ENCODE measurements around the gene ZNF516. TPM values are rescaled to one million over a fixed set of nuclear protein-coding genes. Genes with fewer than 3 reads are reported as not detected.

The ZNF516 gene
- polyA plus RNA-seq, 2 of the 4 experiments (the other 2 are of a cell fraction) = 3.9 to 4.9 TPM

GRCh38 chr18:76319366-76319765 is 175.7 kb downstream of the ZNF516 start:
- H3K9me3 ChIP-seq = no peaks in the 10 kb centered on the region
- 46% methylated on average over 5 of the region's 5 CpGs for WGBS (ENCODE audit: missing lambda C conversion rate)
- H3K4me1 ChIP-seq = no peaks in the 10 kb centered on the region
- CTCF ChIA-PET = no interaction called here
- POLR2A ChIA-PET = no interaction called here
- H3K4me2 ChIP-seq = no peak overlapping the region
- no peak for ATAC-seq
- no peak for DNase-seq (ENCODE audit: low read depth in 1 of 2, low spot score in 1 of 2)
- no peak overlapping the region for H3K4me3 ChIP-seq
- H3K27ac ChIP-seq = no peak overlapping the region
- no peak for FAIRE-seq
- TF ChIP-seq MAZ (IDR thresholded peaks at IDR 0.05; ENCODE audit: borderline replicate concordance, low read depth, low read length) = no peak
- TF ChIP-seq NFE2L2 (conservative IDR thresholded peaks at IDR 0.05; ENCODE audit: low read length) = no peak
- no peak for TF ChIP-seq MAX (IDR thresholded peaks at IDR 0.05)
- no peak for TF ChIP-seq FOXS1 (CRISPR knock-in tag; IDR thresholded peaks at IDR 0.05)
- TF ChIP-seq ZC3H11A (IDR thresholded peaks at IDR 0.05) = no peak
- no peak for TF ChIP-seq EHF (CRISPR knock-in tag; IDR thresholded peaks at IDR 0.05)
- no peak for TF ChIP-seq HEYL (CRISPR knock-in tag; IDR thresholded peaks at IDR 0.05)
- no peak for TF ChIP-seq EP300 (IDR thresholded peaks at IDR 0.05)
- no peak for TF ChIP-seq POLR2AphosphoS2 (conservative IDR thresholded peaks at IDR 0.05; ENCODE audit: low read length)
- no peak for TF ChIP-seq TFCP2L1 (CRISPR knock-in tag; IDR thresholded peaks at IDR 0.05)
- TF ChIP-seq JUNB (IDR thresholded peaks at IDR 0.05) = no peak
- TF ChIP-seq KDM1A (IDR thresholded peaks at IDR 0.05; ENCODE audit: low read depth) = no peak
- no peak for TF ChIP-seq MYC (IDR thresholded peaks at IDR 0.05; ENCODE audit: borderline replicate concordance, low read length)
- no peak for TF ChIP-seq PHF8 (IDR thresholded peaks at IDR 0.05; ENCODE audit: borderline replicate concordance, low read depth)
- TF ChIP-seq POLR2A (IDR thresholded peaks at IDR 0.05; ENCODE audit: low read length) = no peak
- TF ChIP-seq BCL3 (IDR thresholded peaks at IDR 0.05) = no peak

GRCh38 chr18:76318607-76319006 is 176.4 kb downstream of the ZNF516 start:
- whole genome bisulfite sequencing (ENCODE audit: missing lambda C conversion rate) = 12% methylated on average over 5 of the region's 5 CpGs
- H3K9me3 ChIP-seq = no peaks in the 10 kb centered on the region
- no peak overlapping the region for H3K4me2 ChIP-seq
- no peak for FAIRE-seq
- H3K4me1 ChIP-seq = no peaks in the 10 kb centered on the region
- TF ChIP-seq PHF8 (IDR thresholded peaks at IDR 0.05; ENCODE audit: borderline replicate concordance, low read depth) (no peak), HEYL (CRISPR knock-in tag; IDR thresholded peaks at IDR 0.05) (no peak), SMC3 (IDR thresholded peaks at IDR 0.05) (no peak), ZC3H11A (IDR thresholded peaks at IDR 0.05) (no peak), E2F6 (IDR thresholded peaks at IDR 0.05; ENCODE audit: borderline replicate concordance, low read depth) (no peak), FOSB (CRISPR knock-in tag; IDR thresholded peaks at IDR 0.05) (no peak), NR3C1 (IDR thresholded peaks at IDR 0.05) (no peak)
- ChIA-PET CTCF (no interaction called here), POLR2A (no interaction called here)
- H3K27ac ChIP-seq = no peak overlapping the region
- no peak for DNase-seq (ENCODE audit: low read depth in 1 of 2, low spot score in 1 of 2)
- no peak for ATAC-seq
- no peak overlapping the region for H3K4me3 ChIP-seq

- WGBS (ENCODE audit: missing lambda C conversion rate) = 6% methylated on average over 1 of the region's 1 CpG
- Histone ChIP-seq H3K27ac (no peak overlapping the region), H3K4me2 (no peak overlapping the region), H3K4me1 (no peaks in the 10 kb centered on the region), H3K9me3 (no peaks in the 10 kb centered on the region), H3K4me3 (no peak overlapping the region)
- ChIA-PET POLR2A (no interaction called here), CTCF (no interaction called here)
- no peak for FAIRE-seq
- TF ChIP-seq CHD4 (IDR thresholded peaks at IDR 0.05; ENCODE audit: borderline replicate concordance) (no peak), ELK1 (IDR thresholded peaks at IDR 0.05; ENCODE audit: low read depth, low read length) (no peak), RAD21 (conservative IDR thresholded peaks at IDR 0.05 in 1 of 2, IDR thresholded peaks at IDR 0.05 in 1 of 2) (no peak), ZFP36 (IDR thresholded peaks at IDR 0.05; ENCODE audit: borderline replicate concordance, partially characterized antibody) (no peak)
- ATAC-seq = no peak
- DNase-seq (ENCODE audit: low read depth in 1 of 2, low spot score in 1 of 2) = no peak
These were observed 177.9 kb downstream of the ZNF516 start for GRCh38 chr18:76317136-76317535.

Measured in A549 (cell line).